Endodermal cell (in vitro differentiated cells): ENCODE measurements around the gene KCNK7. TPM values are rescaled to one million over a fixed set of nuclear protein-coding genes. Genes with fewer than 3 reads are reported as not detected.

Experiments used
- DNase-seq: peaks from one replicate; pipeline ENCODE4 v3.0.0-alpha.2; 2017
- H3K27ac ChIP-seq: 2 replicates; pipeline ENCODE4 v1.5.1; 2013; ENCODE audit warnings: mild to moderate bottlenecking, low read depth, low read length, moderate library complexity
- H3K27me3 ChIP-seq: 2 replicates; pipeline ENCODE4 v1.6.1; 2013; ENCODE audit warnings: mild to moderate bottlenecking, low read length, moderate library complexity; ENCODE audit not compliant: insufficient read depth, control insufficient read depth, poor library complexity, severe bottlenecking
- H3K36me3 ChIP-seq: 2 replicates; pipeline ENCODE4 v1.7.0; 2013; ENCODE audit warnings: mild to moderate bottlenecking, low read length, moderate library complexity; ENCODE audit not compliant: control insufficient read depth, insufficient read depth
- H3K4me1 ChIP-seq: one replicate; pipeline ENCODE4 v1.7.0; 2013; ENCODE audit warnings: low read length; ENCODE audit not compliant: control insufficient read depth, insufficient read depth
- H3K4me3 ChIP-seq: 2 replicates; pipeline ENCODE4 v1.5.1; 2013; ENCODE audit warnings: mild to moderate bottlenecking, low read length, moderate library complexity
- H3K9ac ChIP-seq: 2 replicates; pipeline ENCODE4 v1.6.1; 2013; ENCODE audit warnings: mild to moderate bottlenecking, low read length, moderate library complexity; ENCODE audit not compliant: poor library complexity, severe bottlenecking; ENCODE audit errors: extremely low read depth
- H3K9me3 ChIP-seq: 2 replicates; pipeline ENCODE4 v1.6.1; 2013; ENCODE audit warnings: mild to moderate bottlenecking, low read length, moderate library complexity; ENCODE audit not compliant: control insufficient read depth
- H3K27ac Mint-ChIP-seq: 2 replicates; pipeline ENCODE4 v1.8.0; 2020; ENCODE audit warnings: mixed read lengths
- H3K27me3 Mint-ChIP-seq: 2 replicates; pipeline ENCODE4 v1.8.0; 2021; ENCODE audit warnings: mild to moderate bottlenecking, mixed read lengths; ENCODE audit not compliant: insufficient read depth
- H3K36me3 Mint-ChIP-seq: 2 replicates; pipeline ENCODE4 v1.8.0; 2020; ENCODE audit warnings: low read depth, mixed read lengths
- H3K4me1 Mint-ChIP-seq: 2 replicates; pipeline ENCODE4 v1.8.0; 2020; ENCODE audit warnings: mixed read lengths
- H3K4me3 Mint-ChIP-seq: 2 replicates; pipeline ENCODE4 v1.8.0; 2020; ENCODE audit warnings: mild to moderate bottlenecking, moderate library complexity, mixed read lengths
- H3K9me3 Mint-ChIP-seq: 2 replicates; pipeline ENCODE4 v1.8.0; 2020; ENCODE audit warnings: mild to moderate bottlenecking, mixed read lengths
- CTCF ChIP-seq: fragments of 200-600 bp; sonication (generic); conservative IDR thresholded peaks from 2 replicates; pipeline ENCODE4 v1.5.0; 2021; ENCODE audit warnings: antibody characterized with exemption, mild to moderate bottlenecking
- WGBS, 2 experiments: methylation state at CpG; one replicate each; pipeline versions ENCODE4 v1.1.5 to v1.1.7; 2013; ENCODE audit warnings: missing lambda C conversion rate in 2 of 2, mixed read lengths in 1 of 2; ENCODE audit not compliant: insufficient coverage in 1 of 2, insufficient read length in 1 of 2; 5-methylcytosine and 5-hydroxymethylcytosine counted together
- total RNA-seq, 2 donors: library from RNA; stranded (reverse); fragmentation: NEBNext Ultra II Directional in 1 of 2; extraction: Animal tissue kit (Norgen Biotek cat#: 25700) in 1 of 2; gene quantifications; 2 replicates in 1 of 2; 3 replicates in 1 of 2; pipeline ENCODE4 v1.2.1, GENCODE V29; 2021

KCNK7 gene
- total RNA-seq, 2 donors from 2014 or later = 1.2 TPM; not detected in 1

- Mint-ChIP-seq H3K9me3 (no peaks in the 10 kb centered on the region), H3K27ac (no peak overlapping the region), H3K4me1 (peaks cover 16% of the 10 kb centered on the region), H3K27me3 (peaks cover 55% of the 10 kb centered on the region), H3K36me3 (no peaks in the 10 kb centered on the region), H3K4me3 (peak overlapping the region; percentile 59)
- peaks cover 14% of the 10 kb centered on the region for H3K27me3 ChIP-seq
- H3K4me3 ChIP-seq = no peak overlapping the region
- peaks cover 14% of the 10 kb centered on the region for H3K4me1 ChIP-seq
- DNase-seq = peak; percentile 70
- H3K9me3 ChIP-seq = no peaks in the 10 kb centered on the region
- H3K9ac ChIP-seq = peak overlapping the region; percentile 15
- TF ChIP-seq CTCF = no peak
- WGBS, 2 experiments = 73% methylated on average over 13 to 19 of the region's 19 CpGs
- H3K36me3 ChIP-seq = no peaks in the 10 kb centered on the region
- peak overlapping the region; percentile 66 for H3K27ac ChIP-seq
Observed at GRCh38 chr11:65558930-65559509, 36.6 kb downstream of the KCNK7 start.

- WGBS, 2 experiments = 3 to 4% methylated on average over 17 to 78 of the region's 79 CpGs
- no peaks in the 10 kb centered on the region for H3K9me3 Mint-ChIP-seq
- H3K36me3 Mint-ChIP-seq = no peaks in the 10 kb centered on the region
- peak; percentile 83 for DNase-seq
- peaks cover 16% of the 10 kb centered on the region for H3K4me1 Mint-ChIP-seq
- H3K4me1 ChIP-seq = peaks cover 17% of the 10 kb centered on the region
- H3K27me3 ChIP-seq = peaks cover 15% of the 10 kb centered on the region
- no peak within 1 kb of the TSS for H3K27ac Mint-ChIP-seq
- peak within 1 kb of the TSS; percentile 49 for H3K4me3 ChIP-seq
- H3K9ac ChIP-seq = peak within 1 kb of the TSS; percentile 44
- H3K4me3 Mint-ChIP-seq = peak within 1 kb of the TSS; percentile 59
- H3K27me3 Mint-ChIP-seq = peaks cover 57% of the 10 kb centered on the region
- TF ChIP-seq CTCF = no peak
- no peaks in the 10 kb centered on the region for H3K9me3 ChIP-seq
- H3K36me3 ChIP-seq = no peaks in the 10 kb centered on the region
- peak within 1 kb of the TSS; percentile 66 for H3K27ac ChIP-seq
Observed at GRCh38 chr11:65558002-65558929, 37.3 kb downstream of the KCNK7 start, which contains the start of gene LTBP3. LTBP3 (minus strand) TSS chr11:65558359; CDS start chr11:65557959, 400 bp downstream.

- H3K4me1 Mint-ChIP-seq = peaks cover 17% of the 10 kb centered on the region
- H3K27ac Mint-ChIP-seq = no peak overlapping the region
- H3K36me3 Mint-ChIP-seq = no peaks in the 10 kb centered on the region
- Histone ChIP-seq H3K27ac (no peak overlapping the region), H3K4me1 (peaks cover 17% of the 10 kb centered on the region), H3K36me3 (no peaks in the 10 kb centered on the region), H3K9ac (no peak overlapping the region), H3K9me3 (no peaks in the 10 kb centered on the region), H3K4me3 (peak overlapping the region; percentile 49), H3K27me3 (peaks cover 15% of the 10 kb centered on the region)
- DNase-seq = peak; percentile 67
- peak overlapping the region; percentile 59 for H3K4me3 Mint-ChIP-seq
- peaks cover 53% of the 10 kb centered on the region for H3K27me3 Mint-ChIP-seq
- 20 to 29% methylated on average over 13 to 47 of the region's 47 CpGs for WGBS, 2 experiments
- H3K9me3 Mint-ChIP-seq = no peaks in the 10 kb centered on the region
- TF ChIP-seq CTCF = no peak
Observed at GRCh38 chr11:65557280-65558001, 38.2 kb downstream of the KCNK7 start.
